Measurements from ENCODE around the gene SERPINB1. TPM values are rescaled to one million over a fixed set of nuclear protein-coding genes. Genes with fewer than 3 reads are reported as not detected.

SERPINB1 gene
- total and polyA plus RNA-seq, 10 donors = 54.9 to 194 (median 98.0) TPM

DNA sequence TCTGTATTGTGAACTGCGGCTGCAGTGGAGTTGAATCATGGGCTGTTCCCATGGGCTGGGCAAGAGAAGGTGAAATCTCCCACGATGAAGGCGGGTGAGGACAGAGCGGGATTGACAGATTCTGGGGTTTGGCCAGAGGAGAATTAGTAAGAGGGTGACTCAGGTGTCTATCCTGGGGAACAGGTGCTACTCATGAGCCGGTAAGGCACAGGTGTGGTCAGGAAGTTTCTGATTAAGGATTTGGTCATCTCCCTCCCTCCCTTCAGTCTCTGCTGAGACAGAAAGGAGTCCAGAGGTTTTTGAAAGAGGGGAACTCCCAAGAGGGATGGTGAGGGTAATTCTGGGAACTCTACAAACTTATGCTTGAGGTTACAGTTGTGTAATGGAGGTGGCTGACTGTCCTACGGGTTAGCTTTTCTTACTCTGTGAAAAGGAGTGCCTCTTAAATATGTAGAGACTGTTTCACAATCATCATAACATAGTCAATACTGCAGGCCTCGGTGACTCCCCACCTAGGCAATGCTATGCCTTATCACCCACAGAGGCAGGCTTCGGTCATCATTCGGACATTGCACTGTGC is 31.5 kb downstream of the SERPINB1 start:
- no peak for DNase-seq
- WGBS, 5 donors = 55 to 82% (median 74%) methylated on average over 9 of the region's 9 CpGs
- no peaks in the 10 kb centered on the region for H3K27me3 ChIP-seq (replicated peaks in 1 of 7)
- intact Hi-C loops (cut with DNase I; ENCODE audit: low total_unique reads) = no loop called here
- no peaks in the 10 kb centered on the region for H3K36me3 ChIP-seq
- no peak for TF ChIP-seq POLR2A (IDR thresholded peaks at IDR 0.05)
- no peak for TF ChIP-seq POLR2AphosphoS5 (IDR thresholded peaks at IDR 0.05)
- TF ChIP-seq, protein P1, sequence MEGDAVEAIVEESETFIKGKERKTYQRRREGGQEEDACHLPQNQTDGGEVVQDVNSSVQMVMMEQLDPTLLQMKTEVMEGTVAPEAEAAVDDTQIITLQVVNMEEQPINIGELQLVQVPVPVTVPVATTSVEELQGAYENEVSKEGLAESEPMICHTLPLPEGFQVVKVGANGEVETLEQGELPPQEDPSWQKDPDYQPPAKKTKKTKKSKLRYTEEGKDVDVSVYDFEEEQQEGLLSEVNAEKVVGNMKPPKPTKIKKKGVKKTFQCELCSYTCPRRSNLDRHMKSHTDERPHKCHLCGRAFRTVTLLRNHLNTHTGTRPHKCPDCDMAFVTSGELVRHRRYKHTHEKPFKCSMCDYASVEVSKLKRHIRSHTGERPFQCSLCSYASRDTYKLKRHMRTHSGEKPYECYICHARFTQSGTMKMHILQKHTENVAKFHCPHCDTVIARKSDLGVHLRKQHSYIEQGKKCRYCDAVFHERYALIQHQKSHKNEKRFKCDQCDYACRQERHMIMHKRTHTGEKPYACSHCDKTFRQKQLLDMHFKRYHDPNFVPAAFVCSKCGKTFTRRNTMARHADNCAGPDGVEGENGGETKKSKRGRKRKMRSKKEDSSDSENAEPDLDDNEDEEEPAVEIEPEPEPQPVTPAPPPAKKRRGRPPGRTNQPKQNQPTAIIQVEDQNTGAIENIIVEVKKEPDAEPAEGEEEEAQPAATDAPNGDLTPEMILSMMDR (IDR thresholded peaks at IDR 0.05 in 8 of 11, conservative IDR thresholded peaks at IDR 0.05 in 3 of 11) = no peak
- H3K4me1 ChIP-seq = peaks cover 0 to 47% (median 20%) of the 10 kb centered on the region in 6 donors
- H3K9me3 ChIP-seq = peaks cover 0 to 5% (median 3%) of the 10 kb centered on the region in 8 donors
- H3K27ac ChIP-seq = peak overlapping the region in 1 of 8 donors; percentile 28
- H3K4me3 ChIP-seq = no peak overlapping the region

DNA sequence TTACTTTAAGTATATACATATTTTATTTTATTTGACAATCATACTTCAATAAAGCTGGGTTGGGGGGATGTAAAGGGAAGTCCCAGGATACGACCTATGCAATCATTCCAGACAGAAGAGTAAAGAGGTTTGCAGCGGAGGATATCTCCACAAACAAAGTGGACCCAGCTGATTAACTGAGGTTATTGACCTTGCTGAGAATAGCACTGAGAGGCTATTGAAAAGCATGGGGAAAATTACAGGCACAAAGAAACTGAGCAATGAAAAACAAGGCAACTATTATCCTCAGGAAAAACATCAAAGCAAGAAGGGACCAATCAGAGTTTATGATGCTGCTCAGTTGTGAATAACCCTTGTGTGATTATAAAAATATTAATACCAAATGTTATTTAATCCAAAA is 32.6 kb downstream of the SERPINB1 start:
- Histone ChIP-seq H3K27ac (no peak overlapping the region), H3K27me3 (replicated peaks in 1 of 7) (no peaks in the 10 kb centered on the region), H3K4me1 (peaks cover 0 to 58% (median 20%) of the 10 kb centered on the region in 6 donors), H3K36me3 (no peaks in the 10 kb centered on the region), H3K9me3 (no peaks in the 10 kb centered on the region), H3K4me3 (no peak overlapping the region)
- TF ChIP-seq, protein P1 (IDR thresholded peaks at IDR 0.05 in 8 of 11, conservative IDR thresholded peaks at IDR 0.05 in 3 of 11) = no peak
- no peak for TF ChIP-seq POLR2A (IDR thresholded peaks at IDR 0.05)
- no peak for TF ChIP-seq POLR2AphosphoS5 (IDR thresholded peaks at IDR 0.05)
- no peak for DNase-seq
- WGBS, 5 donors = 60 to 82% (median 71%) methylated on average over 2 of the region's 2 CpGs
- intact Hi-C loops (cut with DNase I; ENCODE audit: low total_unique reads) = no loop called here

DNA sequence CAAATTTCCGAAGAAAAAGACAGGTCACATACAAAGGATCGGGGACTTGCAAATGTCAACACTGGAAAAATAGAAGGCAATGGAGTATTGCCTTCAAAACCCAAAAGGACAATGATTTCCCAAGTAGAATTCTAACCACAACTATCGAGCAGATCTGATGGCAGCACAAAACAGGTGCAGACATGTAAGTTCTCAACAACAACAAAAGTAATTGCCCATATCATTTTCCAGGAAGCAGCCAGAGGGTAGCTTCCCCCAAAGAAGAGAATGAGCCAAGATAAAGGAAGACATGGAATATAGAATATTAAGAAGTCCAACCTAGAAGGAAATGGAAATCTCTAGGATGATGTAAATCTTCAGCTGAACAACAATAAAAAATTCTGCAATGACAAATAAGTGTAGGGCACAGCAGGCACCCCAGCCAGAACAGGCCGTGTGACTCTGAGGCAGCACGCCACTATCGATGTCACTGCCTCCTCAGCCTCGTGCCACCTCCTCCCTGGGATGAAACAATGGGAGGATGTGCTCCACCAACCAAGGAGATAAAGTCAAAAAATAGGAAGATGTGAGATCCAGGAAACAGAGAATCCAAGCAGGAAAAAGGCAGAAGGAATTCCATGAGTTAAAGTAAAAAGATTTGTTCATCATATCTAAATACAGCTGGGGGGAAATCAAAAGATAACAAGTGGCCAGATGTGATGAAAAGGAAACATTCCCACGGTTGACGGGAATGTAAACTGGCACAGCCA is 34.1 kb downstream of the SERPINB1 start:
- H3K9me3 ChIP-seq = no peaks in the 10 kb centered on the region
- H3K27ac ChIP-seq = peak overlapping the region in 7 of 8 donors; percentile 25 to 67 (median 60)
- peaks cover 0 to 59% (median 20%) of the 10 kb centered on the region in 6 donors for H3K4me1 ChIP-seq
- DNase-seq = no peak
- no peaks in the 10 kb centered on the region for H3K27me3 ChIP-seq (replicated peaks in 1 of 7)
- WGBS, 5 donors = 56 to 79% (median 65%) methylated on average over 9 of the region's 9 CpGs
- no peak overlapping the region for H3K4me3 ChIP-seq
- intact Hi-C loops (cut with DNase I; ENCODE audit: low total_unique reads) = no loop called here
- peak in 2 of 3 donors; percentile 60 to 65 for TF ChIP-seq POLR2AphosphoS5 (IDR thresholded peaks at IDR 0.05)
- TF ChIP-seq, protein P1 (IDR thresholded peaks at IDR 0.05 in 8 of 11, conservative IDR thresholded peaks at IDR 0.05 in 3 of 11) = no peak
- no peaks in the 10 kb centered on the region for H3K36me3 ChIP-seq

- peak overlapping the region in 7 of 8 donors; percentile 16 to 67 (median 60) for H3K27ac ChIP-seq
- H3K4me1 ChIP-seq = peaks cover 0 to 59% (median 20%) of the 10 kb centered on the region in 6 donors
- TF ChIP-seq POLR2AphosphoS5 (IDR thresholded peaks at IDR 0.05) (no peak), POLR2A (IDR thresholded peaks at IDR 0.05) (no peak)
- TF ChIP-seq, protein P1 (IDR thresholded peaks at IDR 0.05 in 8 of 11, conservative IDR thresholded peaks at IDR 0.05 in 3 of 11) = no peak
- intact Hi-C loops (cut with DNase I; ENCODE audit: low total_unique reads) = no loop called here
- no peaks in the 10 kb centered on the region for H3K36me3 ChIP-seq
- no peak for DNase-seq
- H3K27me3 ChIP-seq (replicated peaks in 1 of 7) = no peaks in the 10 kb centered on the region
- no peaks in the 10 kb centered on the region for H3K9me3 ChIP-seq
- no peak overlapping the region for H3K4me3 ChIP-seq
- WGBS, 5 donors = 32 to 51% (median 48%) methylated on average over 3 of the region's 3 CpGs
These were observed 35.0 kb downstream of the SERPINB1 start for GRCh38 chr6:2806644-2807043.
